Liver (tissue), 9 donors: ENCODE data around the gene LRRC7. TPM values are rescaled to one million over a fixed set of nuclear protein-coding genes. Genes with fewer than 3 reads are reported as not detected.

Experiments
- DNase-seq: peaks from one replicate; pipeline ENCODE4 v3.0.0-alpha.2; 2017; ENCODE audit warnings: low spot score
- H3K27ac ChIP-seq, 2 donors: one replicate each; pipeline ENCODE4 v1.7.0; 2013; ENCODE audit warnings: inconsistent platforms in 2 of 2, low read length in 2 of 2, control low read depth in 1 of 2, low read depth in 1 of 2, mild to moderate bottlenecking in 1 of 2
- H3K27me3 ChIP-seq, 4 donors: one replicate each; pipeline versions ENCODE4 v1.6.1 to v1.7.0; 2013; ENCODE audit warnings: low read length in 3 of 4, inconsistent platforms in 1 of 4, mild to moderate bottlenecking in 1 of 4, moderate library complexity in 1 of 4; ENCODE audit not compliant: control insufficient read depth in 4 of 4, insufficient read depth in 4 of 4
- H3K36me3 ChIP-seq, 4 donors: one replicate each; pipeline versions ENCODE4 v1.6.1 to v1.7.0; 2013; ENCODE audit warnings: low read length in 3 of 4, mild to moderate bottlenecking in 3 of 4, low read depth in 1 of 4, moderate library complexity in 1 of 4; ENCODE audit not compliant: control insufficient read depth in 4 of 4, insufficient read depth in 3 of 4
- H3K4me1 ChIP-seq, 4 donors: one replicate each; pipeline versions ENCODE4 v1.6.1 to v1.7.0; 2013; ENCODE audit warnings: low read length in 3 of 4, mild to moderate bottlenecking in 3 of 4, moderate library complexity in 1 of 4; ENCODE audit not compliant: control insufficient read depth in 4 of 4, insufficient read depth in 4 of 4
- H3K4me3 ChIP-seq, 3 donors: one replicate each; pipeline versions ENCODE4 v1.6.1 to v1.7.0; 2013; ENCODE audit warnings: low read length in 3 of 3, control low read depth in 1 of 3, low read depth in 1 of 3, mild to moderate bottlenecking in 1 of 3
- H3K9ac ChIP-seq, 2 donors: one replicate each; pipeline ENCODE4 v1.7.0; 2013; ENCODE audit warnings: low read length in 2 of 2, mild to moderate bottlenecking in 2 of 2, moderate library complexity in 2 of 2, control low read depth in 1 of 2, low read depth in 1 of 2
- H3K9me3 ChIP-seq, 4 donors: one replicate each; pipeline versions ENCODE4 v1.6.1 to v1.7.0; 2013; ENCODE audit warnings: low read length in 3 of 4; ENCODE audit not compliant: control insufficient read depth in 4 of 4
- EGR1 ChIP-seq, 2 donors: IDR thresholded peaks; 2 replicates each; pipeline ENCODE4 v1.6.1; 2016 to 2018; ENCODE audit warnings: antibody characterized with exemption in 2 of 2, low read depth in 2 of 2
- FOXA1 ChIP-seq: IDR thresholded peaks from 2 replicates; pipeline ENCODE4 v1.6.1; 2016; ENCODE audit warnings: antibody characterized with exemption
- FOXA2 ChIP-seq: IDR thresholded peaks from 2 replicates; pipeline ENCODE4 v1.6.1; 2016; ENCODE audit warnings: antibody characterized with exemption
- GABPA ChIP-seq, 2 donors: IDR thresholded peaks in 1 of 2; conservative IDR thresholded peaks in 1 of 2; 2 replicates each; pipeline ENCODE4 v1.6.1; 2016; ENCODE audit warnings: antibody characterized with exemption in 2 of 2, mild to moderate bottlenecking in 1 of 2, moderate library complexity in 1 of 2
- HNF4A ChIP-seq, 2 donors: conservative IDR thresholded peaks; 2 replicates each; pipeline ENCODE4 v1.6.1; 2016; ENCODE audit warnings: antibody characterized with exemption in 2 of 2, mild to moderate bottlenecking in 2 of 2
- HNF4G ChIP-seq: IDR thresholded peaks from 2 replicates; pipeline ENCODE4 v1.6.1; 2016; ENCODE audit warnings: antibody characterized with exemption
- JUND ChIP-seq, 2 donors: IDR thresholded peaks; 2 replicates each; pipeline ENCODE4 v1.6.1; 2016; ENCODE audit warnings: antibody characterized with exemption in 2 of 2
- NR2F2 ChIP-seq: IDR thresholded peaks from 2 replicates; pipeline ENCODE4 v1.6.1; 2016; ENCODE audit warnings: antibody characterized with exemption
- RAD21 ChIP-seq, 2 donors: IDR thresholded peaks; 2 replicates each; pipeline ENCODE4 v1.6.1; 2016; ENCODE audit warnings: antibody characterized with exemption in 2 of 2, mild to moderate bottlenecking in 2 of 2
- RXRA ChIP-seq, 2 donors: IDR thresholded peaks; 2 replicates each; pipeline ENCODE4 v1.6.1; 2017 to 2018; ENCODE audit warnings: antibody characterized with exemption in 2 of 2, mild to moderate bottlenecking in 1 of 2
- SP1 ChIP-seq: IDR thresholded peaks from 2 replicates; pipeline ENCODE4 v1.6.1; 2018; ENCODE audit warnings: antibody characterized with exemption, mild to moderate bottlenecking
- TAF1 ChIP-seq: conservative IDR thresholded peaks from 2 replicates; pipeline ENCODE4 v1.6.1; 2016; ENCODE audit warnings: antibody characterized with exemption, mild to moderate bottlenecking
- YY1 ChIP-seq: IDR thresholded peaks from 2 replicates; pipeline ENCODE4 v1.6.1; 2016; ENCODE audit warnings: antibody characterized with exemption, mild to moderate bottlenecking
- WGBS: extraction: QIAGEN DNeasy Blood & Tissue Kit; methylation state at CpG from one replicate; pipeline ENCODE4 v1.1.7; 2013; 5-methylcytosine and 5-hydroxymethylcytosine counted together
- polyA plus RNA-seq, 2 donors: library from polyadenylated mRNA; stranded (reverse) in 1 of 2; unstranded in 1 of 2; fragments of 200-250 nt in 1 of 2; fragments of >200 nt in 1 of 2; fragmentation: Nextera tagmentation in 1 of 2; extraction: Ambion mirVana in 1 of 2; gene quantifications; one replicate each; pipeline versions ENCODE4 v1.2.1 to v1.2.3, GENCODE V29; 2013 to 2015
- total RNA-seq, 2 donors: library from RNA; depleted of rRNA; stranded (reverse); fragments of >200 nt; gene quantifications; one replicate each; pipeline ENCODE4 v1.2.3, GENCODE V29; 2014
- TF ChIP-seq, protein P1 (sequence below): IDR thresholded peaks from 2 replicates; pipeline ENCODE4 v1.6.1; 2016; ENCODE audit warnings: antibody characterized with exemption
- TF ChIP-seq, protein P2 (sequence below): fragments of 150-350 bp; IDR thresholded peaks from 2 replicates; pipeline ENCODE4 v1.5.1; 2017; ENCODE audit warnings: improper control_type of control experiment, low read depth, low read length; ENCODE audit not compliant: missing input control
- TF ChIP-seq, protein P3 (sequence below): IDR thresholded peaks from 2 replicates; pipeline ENCODE4 v1.6.1; 2016; ENCODE audit warnings: antibody characterized with exemption
- TF ChIP-seq, protein P4 (sequence below): IDR thresholded peaks from 2 replicates; pipeline ENCODE4 v1.6.1; 2016; ENCODE audit warnings: antibody characterized with exemption
- TF ChIP-seq, protein P5 (sequence below): IDR thresholded peaks from 2 replicates; pipeline ENCODE4 v1.6.1; 2016; ENCODE audit warnings: antibody characterized with exemption, mild to moderate bottlenecking
- donor health status: healthy.
- donor health status: healthy.
- donor health status: healthy.
- donor health status: healthy.
- donor health status: healthy.

LRRC7 gene
- total and polyA plus RNA-seq, 4 donors = 0.08 to 1.1 (median 0.67) TPM

DNA sequence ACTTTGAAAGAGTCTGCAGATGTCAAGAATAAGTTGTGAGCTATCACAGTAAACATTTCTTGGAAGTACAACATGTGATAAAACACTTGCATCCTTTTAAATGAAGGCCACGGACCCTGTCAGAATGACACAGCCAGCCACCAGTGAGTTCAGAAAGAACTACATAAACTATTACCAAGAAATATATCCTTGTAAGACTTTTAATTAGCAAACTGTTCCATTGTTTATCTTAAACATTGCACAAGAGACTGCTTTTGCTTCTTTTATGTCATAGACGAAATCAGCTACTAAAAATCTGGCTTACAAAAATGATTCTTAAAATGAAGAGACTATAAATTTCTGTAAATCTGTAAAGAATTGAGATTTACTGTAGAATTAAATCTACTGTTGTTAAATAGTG lies 17.9 kb downstream of the LRRC7 start:
- Histone ChIP-seq H3K9me3 (no peaks in the 10 kb centered on the region), H3K36me3 (no peaks in the 10 kb centered on the region), H3K27ac (no peak overlapping the region), H3K9ac (no peak overlapping the region), H3K4me3 (no peak overlapping the region), H3K27me3 (peaks cover 0 to 3% (median 0%) of the 10 kb centered on the region in 4 donors), H3K4me1 (no peaks in the 10 kb centered on the region)
- no peak for TF ChIP-seq TAF1
- TF ChIP-seq RAD21 (IDR thresholded peaks at IDR 0.05) = no peak
- TF ChIP-seq RXRA (IDR thresholded peaks at IDR 0.05) = peak in 1 of 2 donors; percentile 5
- WGBS = 56% methylated on average over 2 of the region's 2 CpGs
- DNase-seq = no peak

DNA sequence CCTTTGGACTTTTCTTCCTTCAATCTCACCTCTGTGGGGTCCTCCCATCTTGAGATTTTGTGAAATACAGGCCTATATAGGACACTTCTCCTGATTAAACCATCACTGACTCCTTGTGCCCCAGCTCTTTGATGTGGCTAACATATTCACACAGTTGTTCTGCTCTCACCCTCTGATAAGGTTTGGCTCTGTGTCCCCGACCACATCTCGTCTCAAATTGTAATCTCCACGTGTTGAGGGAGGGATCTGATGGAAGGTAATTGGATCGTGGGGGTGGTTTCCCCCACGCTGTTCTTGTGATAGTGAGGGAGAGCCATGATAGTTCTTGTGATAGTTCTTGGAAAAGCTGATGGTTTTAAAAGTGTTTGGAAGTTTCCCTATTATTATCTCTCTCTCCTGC lies 19.7 kb downstream of the LRRC7 start:
- no peaks in the 10 kb centered on the region for H3K36me3 ChIP-seq
- H3K4me3 ChIP-seq = no peak overlapping the region
- no peak overlapping the region for H3K9ac ChIP-seq
- TF ChIP-seq, protein P1, sequence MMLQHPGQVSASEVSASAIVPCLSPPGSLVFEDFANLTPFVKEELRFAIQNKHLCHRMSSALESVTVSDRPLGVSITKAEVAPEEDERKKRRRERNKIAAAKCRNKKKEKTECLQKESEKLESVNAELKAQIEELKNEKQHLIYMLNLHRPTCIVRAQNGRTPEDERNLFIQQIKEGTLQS = no peak
- TF ChIP-seq, protein P2, sequence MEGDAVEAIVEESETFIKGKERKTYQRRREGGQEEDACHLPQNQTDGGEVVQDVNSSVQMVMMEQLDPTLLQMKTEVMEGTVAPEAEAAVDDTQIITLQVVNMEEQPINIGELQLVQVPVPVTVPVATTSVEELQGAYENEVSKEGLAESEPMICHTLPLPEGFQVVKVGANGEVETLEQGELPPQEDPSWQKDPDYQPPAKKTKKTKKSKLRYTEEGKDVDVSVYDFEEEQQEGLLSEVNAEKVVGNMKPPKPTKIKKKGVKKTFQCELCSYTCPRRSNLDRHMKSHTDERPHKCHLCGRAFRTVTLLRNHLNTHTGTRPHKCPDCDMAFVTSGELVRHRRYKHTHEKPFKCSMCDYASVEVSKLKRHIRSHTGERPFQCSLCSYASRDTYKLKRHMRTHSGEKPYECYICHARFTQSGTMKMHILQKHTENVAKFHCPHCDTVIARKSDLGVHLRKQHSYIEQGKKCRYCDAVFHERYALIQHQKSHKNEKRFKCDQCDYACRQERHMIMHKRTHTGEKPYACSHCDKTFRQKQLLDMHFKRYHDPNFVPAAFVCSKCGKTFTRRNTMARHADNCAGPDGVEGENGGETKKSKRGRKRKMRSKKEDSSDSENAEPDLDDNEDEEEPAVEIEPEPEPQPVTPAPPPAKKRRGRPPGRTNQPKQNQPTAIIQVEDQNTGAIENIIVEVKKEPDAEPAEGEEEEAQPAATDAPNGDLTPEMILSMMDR = no peak
- TF ChIP-seq NR2F2 (no peak), RAD21 (IDR thresholded peaks at IDR 0.05) (no peak), FOXA2 (no peak), HNF4A (conservative IDR thresholded peaks at IDR 0.05) (no peak), RXRA (IDR thresholded peaks at IDR 0.05) (no peak), SP1 (no peak), TAF1 (no peak), JUND (IDR thresholded peaks at IDR 0.05) (no peak), FOXA1 (no peak), YY1 (no peak), GABPA (IDR thresholded peaks at IDR 0.05 in 1 of 2, conservative IDR thresholded peaks at IDR 0.05 in 1 of 2) (no peak), HNF4G (no peak), EGR1 (IDR thresholded peaks at IDR 0.05; ENCODE audit: low read depth in 2 of 2) (no peak)
- TF ChIP-seq, protein P3, sequence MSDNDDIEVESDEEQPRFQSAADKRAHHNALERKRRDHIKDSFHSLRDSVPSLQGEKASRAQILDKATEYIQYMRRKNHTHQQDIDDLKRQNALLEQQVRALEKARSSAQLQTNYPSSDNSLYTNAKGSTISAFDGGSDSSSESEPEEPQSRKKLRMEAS = no peak
- TF ChIP-seq, protein P4, sequence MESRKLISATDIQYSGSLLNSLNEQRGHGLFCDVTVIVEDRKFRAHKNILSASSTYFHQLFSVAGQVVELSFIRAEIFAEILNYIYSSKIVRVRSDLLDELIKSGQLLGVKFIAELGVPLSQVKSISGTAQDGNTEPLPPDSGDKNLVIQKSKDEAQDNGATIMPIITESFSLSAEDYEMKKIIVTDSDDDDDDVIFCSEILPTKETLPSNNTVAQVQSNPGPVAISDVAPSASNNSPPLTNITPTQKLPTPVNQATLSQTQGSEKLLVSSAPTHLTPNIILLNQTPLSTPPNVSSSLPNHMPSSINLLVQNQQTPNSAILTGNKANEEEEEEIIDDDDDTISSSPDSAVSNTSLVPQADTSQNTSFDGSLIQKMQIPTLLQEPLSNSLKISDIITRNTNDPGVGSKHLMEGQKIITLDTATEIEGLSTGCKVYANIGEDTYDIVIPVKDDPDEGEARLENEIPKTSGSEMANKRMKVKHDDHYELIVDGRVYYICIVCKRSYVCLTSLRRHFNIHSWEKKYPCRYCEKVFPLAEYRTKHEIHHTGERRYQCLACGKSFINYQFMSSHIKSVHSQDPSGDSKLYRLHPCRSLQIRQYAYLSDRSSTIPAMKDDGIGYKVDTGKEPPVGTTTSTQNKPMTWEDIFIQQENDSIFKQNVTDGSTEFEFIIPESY = no peak
- TF ChIP-seq, protein P5, sequence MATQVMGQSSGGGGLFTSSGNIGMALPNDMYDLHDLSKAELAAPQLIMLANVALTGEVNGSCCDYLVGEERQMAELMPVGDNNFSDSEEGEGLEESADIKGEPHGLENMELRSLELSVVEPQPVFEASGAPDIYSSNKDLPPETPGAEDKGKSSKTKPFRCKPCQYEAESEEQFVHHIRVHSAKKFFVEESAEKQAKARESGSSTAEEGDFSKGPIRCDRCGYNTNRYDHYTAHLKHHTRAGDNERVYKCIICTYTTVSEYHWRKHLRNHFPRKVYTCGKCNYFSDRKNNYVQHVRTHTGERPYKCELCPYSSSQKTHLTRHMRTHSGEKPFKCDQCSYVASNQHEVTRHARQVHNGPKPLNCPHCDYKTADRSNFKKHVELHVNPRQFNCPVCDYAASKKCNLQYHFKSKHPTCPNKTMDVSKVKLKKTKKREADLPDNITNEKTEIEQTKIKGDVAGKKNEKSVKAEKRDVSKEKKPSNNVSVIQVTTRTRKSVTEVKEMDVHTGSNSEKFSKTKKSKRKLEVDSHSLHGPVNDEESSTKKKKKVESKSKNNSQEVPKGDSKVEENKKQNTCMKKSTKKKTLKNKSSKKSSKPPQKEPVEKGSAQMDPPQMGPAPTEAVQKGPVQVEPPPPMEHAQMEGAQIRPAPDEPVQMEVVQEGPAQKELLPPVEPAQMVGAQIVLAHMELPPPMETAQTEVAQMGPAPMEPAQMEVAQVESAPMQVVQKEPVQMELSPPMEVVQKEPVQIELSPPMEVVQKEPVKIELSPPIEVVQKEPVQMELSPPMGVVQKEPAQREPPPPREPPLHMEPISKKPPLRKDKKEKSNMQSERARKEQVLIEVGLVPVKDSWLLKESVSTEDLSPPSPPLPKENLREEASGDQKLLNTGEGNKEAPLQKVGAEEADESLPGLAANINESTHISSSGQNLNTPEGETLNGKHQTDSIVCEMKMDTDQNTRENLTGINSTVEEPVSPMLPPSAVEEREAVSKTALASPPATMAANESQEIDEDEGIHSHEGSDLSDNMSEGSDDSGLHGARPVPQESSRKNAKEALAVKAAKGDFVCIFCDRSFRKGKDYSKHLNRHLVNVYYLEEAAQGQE = no peak
- H3K27me3 ChIP-seq = peaks cover 0 to 3% (median 0%) of the 10 kb centered on the region in 4 donors
- H3K4me1 ChIP-seq = no peaks in the 10 kb centered on the region
- DNase-seq = no peak
- 49% methylated on average over 5 of the region's 5 CpGs for WGBS
- no peaks in the 10 kb centered on the region for H3K9me3 ChIP-seq
- H3K27ac ChIP-seq = no peak overlapping the region
